ENCODE data around the gene RNASEH2B.

The RNASEH2B gene

DNA sequence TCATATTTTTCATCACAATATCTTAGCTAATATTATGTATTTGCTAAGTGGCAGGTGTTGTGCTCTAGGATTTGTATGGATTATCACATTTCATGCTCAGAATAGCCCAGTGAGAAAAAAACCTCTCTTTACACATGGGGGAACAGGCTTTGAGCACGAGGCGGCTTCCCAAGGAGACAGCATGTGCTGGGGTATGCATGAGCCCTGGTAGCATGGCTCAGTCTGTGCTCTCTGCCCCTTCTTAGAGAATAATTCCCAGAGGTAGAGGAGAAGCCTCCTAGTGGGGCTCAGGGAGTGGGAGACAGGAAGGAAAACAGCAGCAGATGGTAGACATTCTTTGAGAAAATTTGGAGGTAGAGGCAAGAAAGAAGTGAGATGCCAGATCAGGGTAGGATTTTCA is 31.6 kb downstream of the RNASEH2B start:
- DNase-seq (ENCODE audit: low spot score): no peak

DNA sequence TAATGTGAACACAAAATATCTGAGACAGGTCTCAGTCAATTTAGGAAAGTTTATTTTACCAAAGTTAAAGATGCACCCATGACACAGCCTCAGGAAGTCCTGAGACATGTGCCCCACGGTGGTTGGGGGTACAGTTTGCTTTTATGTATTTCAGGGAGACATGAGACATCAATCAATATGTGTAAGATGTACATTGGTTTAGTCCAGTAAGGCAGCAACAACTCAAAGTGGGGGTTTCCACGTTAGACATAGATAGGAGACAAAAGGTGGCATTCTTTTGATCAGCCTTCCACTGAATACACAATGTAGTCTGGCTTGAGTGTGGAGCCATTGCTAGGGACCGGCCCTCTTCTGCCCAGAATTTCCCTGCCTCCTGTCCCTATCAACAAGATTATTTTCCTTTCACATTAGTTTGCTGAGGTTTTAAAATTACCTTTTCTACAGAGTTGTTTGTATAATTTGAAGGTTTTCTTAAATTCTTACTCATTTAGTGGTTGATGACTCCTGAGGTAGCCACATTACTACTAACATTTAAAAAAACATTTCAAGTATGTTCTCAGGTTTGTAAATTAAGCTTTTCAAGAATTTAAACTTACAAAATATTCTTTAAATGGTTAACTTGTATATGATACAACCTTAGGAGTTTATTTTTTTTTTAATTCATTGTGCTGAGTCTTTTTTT is 33.2 kb downstream of the RNASEH2B start:
- DNase-seq (ENCODE audit: low spot score): no peak

DNA sequence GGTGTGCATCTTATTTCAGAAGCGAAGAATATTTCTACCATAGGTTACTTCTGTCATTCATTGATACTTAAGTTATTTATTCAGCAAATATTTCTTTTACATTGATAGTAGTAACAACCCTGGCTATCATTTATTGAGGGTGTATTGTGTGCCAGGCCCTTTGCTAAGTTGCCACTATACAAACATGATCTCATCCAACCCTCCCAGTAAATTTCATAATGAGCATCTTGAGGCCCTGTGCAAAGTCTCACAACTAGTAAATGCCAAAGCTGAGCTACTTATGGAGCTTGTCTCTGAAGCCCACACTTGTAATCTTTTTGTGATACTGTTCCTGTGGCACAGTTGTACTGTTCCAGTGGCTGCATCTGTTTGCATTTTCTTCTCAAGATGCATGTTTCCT is 36.1 kb downstream of the RNASEH2B start:
- no peak for DNase-seq (ENCODE audit: low spot score)

GRCh38 chr13:50948601-50949000 is 39.0 kb downstream of the RNASEH2B start:
- DNase-seq (ENCODE audit: low spot score): no peak

DNA sequence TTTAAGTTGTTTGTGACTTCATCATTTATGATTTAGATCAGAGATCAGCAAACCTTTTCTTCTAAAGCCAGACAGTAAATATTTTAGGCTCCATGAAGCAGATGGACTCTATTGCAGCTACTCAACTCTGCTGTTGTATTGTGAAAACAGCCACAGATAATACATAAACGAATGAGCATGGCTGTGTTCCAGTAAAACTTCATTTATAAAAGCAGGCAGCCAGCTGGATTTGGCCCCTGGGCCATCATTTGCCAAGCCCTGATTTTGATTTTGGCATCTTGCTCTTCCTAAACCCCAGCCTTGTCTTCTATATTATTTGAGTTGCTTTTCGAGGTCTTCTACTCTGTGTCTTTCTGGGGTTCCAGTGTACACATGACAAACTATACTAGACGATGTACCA is 41.3 kb downstream of the RNASEH2B start:
- no peak for DNase-seq (ENCODE audit: low spot score)

GRCh38 chr13:50951366-50951765 is 41.8 kb downstream of the RNASEH2B start:
- DNase-seq (ENCODE audit: low spot score): no peak

GRCh38 chr13:50955241-50955640 is 45.6 kb downstream of the RNASEH2B start:
- no peak for DNase-seq (ENCODE audit: low spot score)

DNA sequence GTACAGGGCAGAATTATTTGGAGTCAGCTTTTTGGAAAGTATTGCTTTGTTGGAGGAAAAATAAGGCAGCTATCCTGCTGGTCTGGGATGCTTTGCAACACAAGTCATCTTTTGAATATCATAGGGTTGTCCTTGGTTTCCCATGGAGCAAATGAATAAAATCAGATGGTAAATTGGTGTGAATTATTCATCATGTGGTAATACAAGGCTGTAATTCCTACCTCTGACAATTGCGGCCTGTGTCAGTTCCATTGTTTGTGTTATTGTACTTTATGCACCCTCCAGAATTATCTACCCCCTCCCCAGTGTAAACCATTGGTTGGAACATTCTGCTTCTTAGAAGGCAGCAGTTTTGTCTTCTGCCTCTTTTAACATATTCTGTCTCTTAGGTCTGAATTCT is 46.2 kb downstream of the RNASEH2B start:
- DNase-seq (ENCODE audit: low spot score): no peak

- DNase-seq (ENCODE audit: low spot score): no peak
Measured at GRCh38 chr13:50957620-50958019, 48.0 kb downstream of the RNASEH2B start.

GRCh38 chr13:50969691-50970090 is 60.1 kb downstream of the RNASEH2B start:
- DNase-seq (ENCODE audit: low spot score): no peak

DNA sequence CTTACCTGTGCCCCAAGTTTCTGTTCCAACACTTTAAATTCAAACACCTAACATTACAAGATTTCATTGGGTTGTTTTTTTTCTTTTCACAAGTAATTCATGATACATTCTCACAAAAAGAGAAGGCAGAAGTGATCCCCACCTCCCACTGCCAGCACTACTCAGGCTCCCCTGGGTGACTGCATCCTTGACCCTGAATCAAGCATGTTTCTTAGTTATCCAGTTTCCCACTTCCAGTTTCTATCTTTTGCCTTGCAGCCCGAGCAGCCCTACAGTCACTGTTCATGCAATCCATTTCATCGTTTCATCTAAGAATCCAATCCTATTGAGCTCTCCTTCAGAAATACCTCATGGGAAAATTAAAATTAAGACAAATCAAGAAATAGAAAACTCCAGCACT is 61.4 kb downstream of the RNASEH2B start:
- DNase-seq (ENCODE audit: low spot score): no peak

- no peak for DNase-seq (ENCODE audit: low spot score)
Measured at GRCh38 chr13:50974268-50974667, 64.7 kb downstream of the RNASEH2B start.

DNA sequence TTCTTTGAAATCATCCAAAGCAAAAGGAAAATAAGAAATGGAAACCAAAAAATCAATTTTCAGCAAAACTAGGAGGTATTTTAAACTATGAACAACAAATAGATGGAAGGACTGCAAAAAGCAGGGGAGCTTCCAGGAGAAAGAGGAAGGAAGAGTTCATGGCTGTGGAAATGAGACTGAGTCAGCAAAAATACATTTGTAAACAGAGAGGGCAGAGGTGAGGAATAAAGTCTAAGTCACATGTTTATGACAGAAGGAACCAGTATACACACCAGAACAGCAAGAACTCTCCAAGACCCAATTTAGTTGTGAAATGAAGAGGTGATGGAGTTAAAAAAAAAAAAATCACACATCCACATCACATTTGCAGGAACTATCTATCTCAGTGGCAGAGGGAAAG is 69.6 kb downstream of the RNASEH2B start:
- no peak for DNase-seq (ENCODE audit: low spot score)

DNA sequence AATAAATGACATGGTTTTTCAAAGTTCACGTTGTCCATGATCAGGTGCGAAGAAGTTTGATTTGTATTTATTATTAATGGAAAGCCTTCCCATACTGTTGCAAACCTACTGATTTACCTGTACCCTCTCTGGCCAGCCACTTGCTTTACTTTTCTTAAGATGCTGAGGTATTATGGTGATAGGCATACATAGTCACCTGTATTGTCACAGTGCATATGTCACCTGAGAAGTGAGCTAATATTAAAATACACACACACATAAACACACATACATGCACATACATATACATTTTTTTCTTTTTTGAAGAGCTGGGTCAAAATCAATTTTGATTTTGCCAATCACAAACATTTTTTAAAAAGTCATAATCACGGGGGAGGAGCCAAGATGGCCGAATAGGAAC is 72.1 kb downstream of the RNASEH2B start:
- no peak for DNase-seq (ENCODE audit: low spot score)

DNA sequence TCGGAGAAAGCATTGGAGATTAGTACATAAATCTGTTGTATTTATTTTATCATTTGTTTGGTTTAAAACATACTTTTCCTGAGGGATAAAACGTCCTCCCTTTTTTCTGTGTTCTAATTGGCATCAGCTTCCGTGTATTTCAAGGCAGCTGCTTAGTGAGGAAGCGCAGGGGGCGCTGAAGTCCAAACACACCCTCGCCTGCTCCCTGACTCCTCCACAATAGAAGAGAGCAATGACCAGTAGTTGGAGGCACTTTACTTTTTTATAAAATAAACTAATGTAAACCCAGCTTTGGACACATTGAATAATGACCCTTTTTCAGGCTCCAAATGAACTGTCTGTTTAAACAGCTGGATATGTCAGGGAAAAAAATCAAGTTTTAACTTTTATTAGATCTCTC is 79.9 kb downstream of the RNASEH2B start:
- DNase-seq (ENCODE audit: low spot score): peak; percentile 9

DNA sequence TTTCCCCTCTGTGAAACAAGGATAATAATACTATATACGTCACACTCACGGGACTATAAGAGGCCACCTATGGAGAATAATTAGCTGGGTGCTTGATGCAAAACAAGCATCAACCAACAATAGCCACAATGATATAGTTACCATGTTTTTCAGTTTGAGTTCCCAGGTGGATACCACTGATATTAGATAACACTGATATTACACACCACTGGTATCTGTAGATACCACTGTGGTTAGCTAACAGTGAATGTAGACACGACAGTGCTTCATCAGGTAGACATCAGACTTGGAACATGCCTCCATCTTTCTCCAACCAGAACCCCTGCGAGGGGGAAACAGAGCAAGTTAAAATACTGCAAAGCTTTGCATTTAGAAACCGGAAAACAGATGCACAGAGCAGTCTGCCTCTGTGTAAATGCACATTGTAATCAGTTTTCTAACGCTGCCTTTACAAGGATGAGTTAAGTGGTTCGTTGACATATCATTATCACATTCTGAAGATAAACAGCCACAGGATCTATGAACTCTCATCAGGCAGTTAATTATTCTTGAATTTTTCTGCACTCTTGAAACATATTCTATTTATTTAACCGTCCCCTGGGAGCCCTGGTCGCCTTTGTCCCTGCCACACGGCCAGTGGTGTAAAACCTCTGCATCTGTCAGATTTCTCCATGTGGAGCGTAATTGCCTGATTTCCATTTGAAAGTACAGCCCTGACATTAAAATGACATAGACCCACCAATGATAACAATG is 80.7 kb downstream of the RNASEH2B start:
- peak; percentile 6 for DNase-seq (ENCODE audit: low spot score)

DNA sequence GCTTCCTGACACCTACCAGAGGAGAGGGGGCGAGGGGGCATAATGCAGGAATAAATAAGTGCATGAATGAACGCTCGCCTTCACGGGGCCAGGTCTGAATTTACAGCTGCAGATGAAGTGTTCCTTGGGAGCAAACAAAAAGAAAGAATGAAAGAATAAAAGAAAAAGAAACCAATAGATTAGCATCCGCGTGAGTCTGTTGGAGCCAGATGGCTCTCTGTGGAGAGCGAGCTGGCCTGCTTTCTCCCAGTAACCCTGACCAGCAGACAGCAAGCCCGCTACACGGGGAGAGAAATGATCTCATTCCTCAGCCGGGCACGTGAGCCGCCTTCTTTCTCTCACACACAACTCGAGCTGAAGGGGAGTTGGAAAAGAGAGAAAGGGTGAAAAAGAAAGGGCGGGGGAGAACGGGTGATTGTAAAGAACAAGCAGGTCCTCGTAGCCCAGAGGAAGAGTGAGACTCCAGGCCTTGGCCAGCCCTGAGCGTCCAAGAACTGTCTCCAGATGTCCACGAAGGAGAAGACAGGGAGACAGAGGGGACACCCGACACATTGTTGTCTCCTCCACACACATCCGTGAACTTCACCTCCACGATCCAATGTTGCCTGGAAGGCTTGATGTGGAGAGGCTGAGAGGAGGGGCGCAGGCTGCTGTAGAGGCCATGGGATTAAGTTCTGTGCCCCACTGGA is 81.4 kb downstream of the RNASEH2B start:
- DNase-seq (ENCODE audit: low spot score): no peak

DNA sequence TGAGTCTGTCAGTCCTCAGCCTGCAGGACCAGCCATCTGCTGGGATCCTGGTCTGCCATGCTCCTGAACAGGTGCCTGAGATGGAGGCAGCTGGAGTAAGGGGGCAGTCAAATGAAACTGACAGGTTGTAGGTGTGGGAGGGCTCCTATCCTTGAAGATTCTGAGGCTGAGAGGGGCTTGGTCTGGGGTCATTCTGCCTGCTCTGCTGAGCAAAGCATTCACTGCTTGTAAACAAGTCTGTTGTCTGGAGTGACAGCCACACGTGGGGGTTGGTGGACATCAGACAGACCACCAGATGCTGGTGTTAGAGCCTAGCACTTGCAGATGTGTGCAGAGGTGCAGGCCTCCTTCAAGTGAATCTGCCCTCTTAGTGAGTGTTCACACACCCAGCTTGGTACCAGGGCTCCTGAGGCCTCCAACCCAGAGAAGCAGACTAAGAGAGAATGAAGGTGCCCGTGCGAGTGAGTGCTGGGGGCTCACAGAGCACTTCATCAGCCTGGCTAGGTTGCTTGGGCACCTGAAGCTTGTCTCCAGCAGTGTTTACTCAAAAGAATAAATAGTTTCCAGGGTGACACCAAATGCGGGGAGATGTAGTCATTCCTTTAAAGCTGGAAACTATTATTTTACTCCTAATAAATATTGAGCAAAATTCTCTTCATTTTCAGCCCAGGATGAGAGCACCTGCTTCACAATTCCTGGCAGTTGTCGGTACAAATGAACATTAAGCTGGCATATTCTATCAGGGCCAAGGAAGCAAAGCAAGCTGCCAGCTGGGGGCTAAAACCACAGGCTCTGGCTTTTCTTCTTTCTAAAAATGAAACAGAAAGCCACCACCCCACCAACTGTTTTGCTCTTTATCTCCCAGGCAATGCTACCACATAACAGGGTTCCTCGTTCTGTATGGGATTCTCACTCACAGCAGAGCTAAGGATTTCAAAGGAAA is 82.3 kb downstream of the RNASEH2B start:
- DNase-seq (ENCODE audit: low spot score): peak; percentile 5

DNA sequence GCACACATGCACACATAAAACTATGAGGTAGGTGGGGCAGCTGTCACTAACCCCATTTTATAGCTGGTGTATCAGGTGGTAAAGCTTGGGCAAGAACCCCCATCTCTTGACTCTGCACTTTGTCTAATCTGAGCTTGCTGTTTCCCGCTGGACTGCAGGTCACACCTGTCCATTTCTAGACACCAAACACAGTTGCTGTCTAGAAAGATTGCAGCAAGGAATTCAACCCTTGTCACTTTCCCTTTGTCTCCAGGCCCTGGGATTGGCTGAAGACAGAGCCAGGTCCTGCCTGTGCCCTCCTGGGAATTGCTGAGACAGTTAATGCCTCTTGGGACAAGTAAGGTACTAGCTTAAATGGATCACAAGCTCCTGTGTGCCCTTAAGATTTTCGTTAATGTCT is 83.8 kb downstream of the RNASEH2B start:
- DNase-seq (ENCODE audit: low spot score): no peak

DNA sequence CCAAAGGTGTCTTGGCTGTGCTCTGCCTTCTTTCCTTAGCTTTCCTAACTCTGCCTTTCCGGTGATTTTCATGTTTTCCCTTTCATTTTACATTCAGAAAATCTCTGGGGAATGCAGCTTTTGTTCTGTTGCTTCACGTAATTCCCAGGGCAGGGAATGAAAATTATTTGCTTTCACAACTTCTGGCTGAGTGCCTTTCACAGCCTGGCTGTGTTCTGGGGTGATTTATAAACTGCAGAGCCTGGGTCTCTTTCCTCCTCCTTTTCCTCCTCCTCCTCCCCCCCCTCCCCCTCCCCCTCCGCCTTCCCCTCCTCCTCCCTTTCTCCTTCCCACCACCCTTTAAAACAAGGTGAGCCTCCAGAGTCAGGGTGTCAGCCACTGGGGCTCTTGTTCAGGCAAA is 84.3 kb downstream of the RNASEH2B start:
- no peak for DNase-seq (ENCODE audit: low spot score)

GRCh38 chr13:50994651-50995050 is 85.1 kb downstream of the RNASEH2B start:
- DNase-seq (ENCODE audit: low spot score): no peak

- DNase-seq (ENCODE audit: low spot score): no peak
Measured at GRCh38 chr13:50995854-50996253, 86.3 kb downstream of the RNASEH2B start.
